Skeletal muscle tissue (tissue), 4 donors: Measurements from ENCODE around the gene EIPR1. TPM values are rescaled to one million over a fixed set of nuclear protein-coding genes. Genes with fewer than 3 reads are reported as not detected.

Experiments used
- H3K27ac ChIP-seq: one replicate; pipeline ENCODE4 v1.7.0; 2013; ENCODE audit warnings: mild to moderate bottlenecking, low read depth, low read length, inconsistent platforms
- H3K27me3 ChIP-seq, 3 donors: one replicate each; pipeline ENCODE4 v1.7.0; 2013; ENCODE audit warnings: low read length in 3 of 3; ENCODE audit not compliant: control insufficient read depth in 3 of 3, insufficient read depth in 3 of 3
- H3K36me3 ChIP-seq, 3 donors: one replicate each; pipeline ENCODE4 v1.7.0; 2013; ENCODE audit warnings: low read length in 3 of 3; ENCODE audit not compliant: control insufficient read depth in 3 of 3, insufficient read depth in 3 of 3
- H3K4me1 ChIP-seq, 3 donors: one replicate each; pipeline ENCODE4 v1.7.0; 2013; ENCODE audit warnings: low read length in 3 of 3, mild to moderate bottlenecking in 3 of 3; ENCODE audit not compliant: control insufficient read depth in 3 of 3, insufficient read depth in 3 of 3
- H3K4me3 ChIP-seq, 3 donors: one replicate each; pipeline ENCODE4 v1.7.0; 2013; ENCODE audit warnings: low read length in 3 of 3
- H3K9ac ChIP-seq, 3 donors: one replicate each; pipeline ENCODE4 v1.7.0; 2013; ENCODE audit warnings: low read length in 3 of 3, mild to moderate bottlenecking in 3 of 3, moderate library complexity in 2 of 3, low read depth in 1 of 3
- H3K9me3 ChIP-seq, 3 donors: one replicate each; pipeline ENCODE4 v1.7.0; 2013; ENCODE audit warnings: low read length in 3 of 3; ENCODE audit not compliant: control insufficient read depth in 3 of 3
- total RNA-seq: library from RNA; depleted of rRNA; stranded (reverse); fragments of >200 nt; gene quantifications from one replicate; pipeline ENCODE4 v1.2.3, GENCODE V29; 2014
- donor health status: Osteomylitis.

Gene EIPR1
- 12.0 TPM for total RNA-seq

- peak within 1 kb of the TSS; percentile 94 to 99 (median 97) for H3K4me3 ChIP-seq
- H3K9ac ChIP-seq, result peak within 1 kb of the TSS; percentile 85 to 97 (median 90)
- no peaks in the 10 kb centered on the region for H3K27me3 ChIP-seq
- no peaks in the 10 kb centered on the region for H3K9me3 ChIP-seq
- H3K27ac ChIP-seq, result peak within 1 kb of the TSS; percentile 84
- H3K36me3 ChIP-seq, result peaks cover 0 to 3% (median 2%) of the 10 kb centered on the region in 3 donors
- H3K4me1 ChIP-seq, result peaks cover 23 to 36% (median 31%) of the 10 kb centered on the region in 3 donors
Measured at GRCh38 chr2:3377612-3378432, at the start of gene EIPR1. Gene EIPR1 (minus strand): TSS chr2:3377818. CDS start chr2:3377689, 129 bp downstream.

DNA sequence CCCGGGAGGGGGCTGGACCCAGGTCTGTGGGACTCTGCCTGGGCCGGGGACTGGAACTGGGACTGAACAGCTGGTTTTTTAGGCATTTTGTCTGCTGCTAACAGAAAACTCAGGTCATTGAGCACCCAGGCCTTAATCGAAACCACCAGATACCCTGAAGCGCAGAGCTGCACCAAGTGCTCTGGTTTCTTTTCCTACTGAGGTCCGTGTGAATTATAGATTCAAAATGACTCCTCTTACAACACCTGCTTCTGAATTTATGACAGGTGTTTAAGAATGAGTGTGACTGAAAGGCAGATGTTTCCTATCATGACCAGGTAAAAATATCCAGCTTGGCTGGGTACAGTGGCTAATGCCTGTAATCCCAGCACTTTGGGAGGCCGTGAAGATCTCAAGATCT is 49.7 kb upstream of the EIPR1 start:
- no peak overlapping the region for H3K27ac ChIP-seq
- peaks cover 28 to 48% (median 47%) of the 10 kb centered on the region in 3 donors for H3K36me3 ChIP-seq
- H3K9ac ChIP-seq, result no peak overlapping the region
- no peak overlapping the region for H3K4me3 ChIP-seq
- H3K4me1 ChIP-seq, result no peaks in the 10 kb centered on the region
- H3K9me3 ChIP-seq, result no peaks in the 10 kb centered on the region
- H3K27me3 ChIP-seq, result no peaks in the 10 kb centered on the region

- Histone ChIP-seq H3K27ac (no peak overlapping the region), H3K9ac (no peak overlapping the region), H3K9me3 (no peaks in the 10 kb centered on the region), H3K4me1 (no peaks in the 10 kb centered on the region), H3K36me3 (peaks cover 35 to 53% (median 51%) of the 10 kb centered on the region in 3 donors), H3K27me3 (no peaks in the 10 kb centered on the region), H3K4me3 (no peak overlapping the region)
Measured at GRCh38 chr2:3426615-3427014, 49.0 kb upstream of the EIPR1 start.

DNA sequence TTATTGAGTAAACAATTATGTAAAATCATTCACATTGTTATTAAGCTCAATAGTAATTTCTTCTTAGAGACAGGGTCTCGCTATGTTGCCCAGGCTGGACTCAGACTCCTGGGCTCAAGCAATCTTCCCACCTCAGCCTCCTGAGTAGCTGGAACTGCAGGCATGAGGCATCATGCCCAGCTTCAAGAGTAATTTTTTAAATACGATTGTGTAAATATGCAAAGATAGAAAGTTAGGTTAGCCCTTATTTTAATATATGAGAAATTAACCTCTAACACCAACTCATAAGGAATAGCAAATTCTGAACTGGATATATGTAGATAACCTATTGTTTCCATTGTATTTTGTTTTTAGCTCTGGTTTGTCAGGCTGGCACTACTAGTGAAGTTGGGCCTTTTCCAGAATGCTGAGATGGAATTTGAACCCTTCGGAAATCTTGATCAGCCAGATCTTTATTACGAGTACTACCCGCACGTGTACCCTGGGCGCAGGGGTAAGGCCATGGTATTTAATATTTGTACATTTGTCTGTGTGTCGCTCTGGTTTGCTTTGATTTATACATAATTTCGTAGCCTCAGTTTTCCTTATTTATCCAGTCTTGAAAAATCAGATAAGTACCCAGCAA is 46.7 kb upstream of the EIPR1 start:
- Histone ChIP-seq H3K4me1 (no peaks in the 10 kb centered on the region), H3K36me3 (peaks cover 39 to 57% (median 55%) of the 10 kb centered on the region in 3 donors), H3K27me3 (no peaks in the 10 kb centered on the region), H3K27ac (no peak overlapping the region), H3K4me3 (no peak overlapping the region), H3K9ac (no peak overlapping the region), H3K9me3 (no peaks in the 10 kb centered on the region)

DNA sequence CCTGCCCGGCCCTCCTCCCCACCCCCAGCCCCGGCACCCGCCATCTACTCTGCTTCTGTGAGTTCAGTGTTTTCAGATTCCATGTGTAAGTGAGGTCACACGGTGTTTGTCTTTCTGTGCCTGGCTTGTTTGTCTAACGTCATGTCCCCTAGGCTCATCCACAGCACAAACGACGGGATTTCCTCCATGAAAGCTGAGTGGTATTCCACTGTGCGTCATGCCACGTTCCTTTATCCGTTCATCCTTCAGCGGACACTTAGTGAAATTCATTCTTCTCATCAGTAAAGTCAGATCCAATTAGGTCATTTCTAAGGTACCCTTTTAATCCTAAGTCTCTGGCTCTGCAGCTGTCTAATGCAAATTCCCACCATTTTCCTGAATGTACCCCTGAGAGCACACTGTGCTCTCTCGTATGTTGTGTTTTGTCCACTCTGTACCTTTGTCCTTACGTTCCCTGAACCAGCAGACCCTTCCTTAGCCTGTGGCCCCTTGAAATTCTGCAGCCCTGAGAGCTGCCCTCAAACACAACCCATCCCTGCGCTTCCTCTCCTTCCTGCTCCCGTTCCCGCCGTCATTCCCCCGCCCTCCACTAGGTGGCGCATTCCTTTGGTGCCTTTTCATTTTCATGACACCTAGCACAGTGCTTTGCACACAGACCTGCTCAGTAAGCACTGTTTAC is 46.0 kb upstream of the EIPR1 start:
- Histone ChIP-seq H3K27ac (no peak overlapping the region), H3K9ac (no peak overlapping the region), H3K27me3 (no peaks in the 10 kb centered on the region), H3K4me1 (no peaks in the 10 kb centered on the region), H3K9me3 (no peaks in the 10 kb centered on the region), H3K4me3 (no peak overlapping the region), H3K36me3 (peaks cover 41 to 58% (median 53%) of the 10 kb centered on the region in 3 donors)

GRCh38 chr2:3422161-3422779 is 44.7 kb upstream of the EIPR1 start:
- Histone ChIP-seq H3K4me1 (no peaks in the 10 kb centered on the region), H3K36me3 (peaks cover 42 to 63% (median 51%) of the 10 kb centered on the region in 3 donors), H3K9ac (no peak overlapping the region), H3K9me3 (no peaks in the 10 kb centered on the region), H3K27me3 (no peaks in the 10 kb centered on the region), H3K27ac (no peak overlapping the region), H3K4me3 (no peak overlapping the region)

DNA sequence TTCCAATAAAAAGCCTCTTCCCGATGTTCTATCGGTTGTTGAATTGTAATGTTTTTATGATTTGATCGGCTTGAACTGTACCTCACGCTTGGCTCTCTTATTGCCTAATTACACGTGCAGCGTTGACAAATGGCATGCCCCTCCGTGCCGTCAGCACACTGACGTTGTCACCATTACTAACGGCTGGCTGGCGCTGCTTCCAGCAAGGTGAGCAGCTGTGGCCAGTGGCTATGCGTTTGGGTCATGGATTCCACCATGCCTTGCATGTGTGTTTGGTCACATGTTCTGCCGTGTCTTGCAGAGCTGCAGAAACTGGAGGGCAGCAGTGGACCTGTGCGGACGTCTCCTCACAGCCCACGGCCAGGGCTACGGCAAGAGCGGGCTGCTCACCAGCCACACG is 44.0 kb upstream of the EIPR1 start:
- H3K36me3 ChIP-seq, result peaks cover 40 to 56% (median 47%) of the 10 kb centered on the region in 3 donors
- no peaks in the 10 kb centered on the region for H3K4me1 ChIP-seq
- no peak overlapping the region for H3K9ac ChIP-seq
- H3K27ac ChIP-seq, result no peak overlapping the region
- no peak overlapping the region for H3K4me3 ChIP-seq
- no peaks in the 10 kb centered on the region for H3K27me3 ChIP-seq
- H3K9me3 ChIP-seq, result no peaks in the 10 kb centered on the region

- Histone ChIP-seq H3K4me3 (no peak overlapping the region), H3K9me3 (no peaks in the 10 kb centered on the region), H3K27me3 (no peaks in the 10 kb centered on the region), H3K27ac (no peak overlapping the region), H3K36me3 (peaks cover 34 to 54% (median 40%) of the 10 kb centered on the region in 3 donors), H3K9ac (no peak overlapping the region), H3K4me1 (no peaks in the 10 kb centered on the region)
Measured at GRCh38 chr2:3420769-3421397, 43.3 kb upstream of the EIPR1 start.

DNA sequence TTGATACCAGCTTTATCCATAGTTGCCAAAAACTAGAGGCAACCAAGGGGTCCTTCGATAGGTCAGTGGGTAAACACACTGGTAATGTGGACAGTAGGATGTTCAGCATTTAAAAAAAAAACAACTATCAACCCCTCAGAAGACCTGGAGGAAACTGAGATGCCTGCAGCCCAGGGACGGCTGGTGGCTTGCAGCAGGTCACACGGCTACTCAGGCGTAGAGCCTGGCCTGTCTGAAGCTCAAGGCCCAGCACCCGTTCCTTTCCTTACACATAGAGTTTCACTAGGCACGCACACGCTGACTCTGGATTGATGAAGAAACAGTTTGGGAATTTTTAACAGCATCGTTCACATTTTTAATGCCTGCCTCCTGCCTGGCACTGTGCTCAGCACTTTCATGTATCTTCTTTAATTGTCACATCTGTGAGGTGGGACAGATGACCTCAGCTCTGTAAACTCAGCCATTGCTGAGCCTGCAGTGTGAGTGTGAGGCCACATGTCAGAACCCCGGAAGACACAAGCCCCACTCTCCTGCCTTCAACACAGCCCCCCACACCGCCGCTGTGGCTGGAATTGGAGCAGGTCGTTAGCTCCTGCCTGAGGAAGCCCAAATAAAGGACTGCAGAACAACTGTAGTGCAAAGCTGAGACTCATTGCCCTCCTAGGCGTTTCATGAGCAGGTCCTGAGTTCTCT is 42.6 kb upstream of the EIPR1 start:
- H3K9me3 ChIP-seq, result no peaks in the 10 kb centered on the region
- H3K36me3 ChIP-seq, result peaks cover 31 to 54% (median 37%) of the 10 kb centered on the region in 3 donors
- no peaks in the 10 kb centered on the region for H3K27me3 ChIP-seq
- H3K4me1 ChIP-seq, result no peaks in the 10 kb centered on the region
- no peak overlapping the region for H3K27ac ChIP-seq
- H3K4me3 ChIP-seq, result no peak overlapping the region
- no peak overlapping the region for H3K9ac ChIP-seq
